ENCODE data around the gene XXYLT1.
A peak's percentile ranks its signal among the peaks of the same experiment; 100 is the strongest.

XXYLT1 gene

GRCh38 chr3:195266428-195266827, 4.5 kb downstream of the XXYLT1 start:
- no peak for DNase-seq (ENCODE audit: low read depth, low spot score)

DNA sequence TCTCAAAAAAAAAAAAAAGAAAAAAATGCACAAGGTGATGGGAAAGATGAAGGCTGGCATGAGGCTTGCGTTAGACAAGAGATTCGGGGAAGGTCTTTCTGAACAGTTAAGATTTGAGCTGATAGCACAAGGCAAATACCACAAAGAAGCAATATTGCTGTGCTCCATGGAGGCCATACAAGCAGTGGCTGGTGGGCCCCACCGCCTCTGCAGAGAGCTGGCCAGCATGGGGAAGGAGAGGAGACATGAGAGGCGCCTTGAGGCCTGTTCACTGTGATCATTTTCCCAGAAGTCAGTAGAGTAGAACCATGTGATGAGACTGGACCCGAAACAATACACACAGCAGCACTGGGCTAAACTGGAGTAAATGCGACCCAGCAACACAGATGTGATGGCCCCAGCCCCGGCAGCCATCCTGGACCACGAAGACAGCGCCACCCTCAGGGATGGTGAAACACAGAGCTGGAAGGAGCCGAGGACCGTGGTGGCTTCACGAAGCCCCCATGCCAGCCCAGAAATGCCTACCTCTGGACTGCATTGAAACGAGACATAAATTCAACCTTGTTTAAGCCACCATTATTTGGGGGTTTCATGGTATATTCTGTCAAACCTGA, 5.5 kb downstream of the XXYLT1 start:
- no peak for DNase-seq (ENCODE audit: low read depth, low spot score)

DNA sequence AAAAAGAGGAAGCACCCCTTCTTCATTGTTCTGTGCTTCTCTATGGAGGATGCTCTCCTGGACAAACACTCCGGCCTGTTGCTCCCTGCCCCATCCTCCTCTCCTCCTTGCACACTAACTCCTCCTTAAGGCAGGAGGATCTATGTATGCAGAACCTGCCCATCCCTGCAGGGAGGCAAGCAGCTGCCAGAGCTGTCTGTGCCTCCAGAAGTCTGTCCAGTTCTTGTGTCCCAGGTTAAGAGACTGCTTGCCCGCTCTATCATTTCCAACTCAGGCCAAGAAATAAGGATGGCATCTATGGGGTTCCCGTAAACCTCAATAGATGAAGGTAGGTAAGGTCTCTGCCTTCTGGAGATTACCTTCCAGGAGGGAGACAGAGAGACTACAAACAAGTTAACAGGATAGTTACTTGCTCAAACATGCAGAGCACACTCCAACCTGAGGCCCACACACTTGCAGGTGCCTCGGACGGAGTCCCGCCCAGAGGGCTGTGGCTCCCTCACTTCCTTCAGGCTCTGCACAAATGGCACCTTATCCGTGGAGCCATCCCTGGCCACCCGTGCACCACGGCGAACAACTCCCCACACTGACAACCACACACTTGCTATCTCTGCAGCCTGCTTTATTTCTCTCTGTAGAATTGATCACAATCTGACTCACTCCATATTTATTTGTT, 6.9 kb downstream of the XXYLT1 start:
- no peak for DNase-seq (ENCODE audit: low read depth, low spot score)

DNA sequence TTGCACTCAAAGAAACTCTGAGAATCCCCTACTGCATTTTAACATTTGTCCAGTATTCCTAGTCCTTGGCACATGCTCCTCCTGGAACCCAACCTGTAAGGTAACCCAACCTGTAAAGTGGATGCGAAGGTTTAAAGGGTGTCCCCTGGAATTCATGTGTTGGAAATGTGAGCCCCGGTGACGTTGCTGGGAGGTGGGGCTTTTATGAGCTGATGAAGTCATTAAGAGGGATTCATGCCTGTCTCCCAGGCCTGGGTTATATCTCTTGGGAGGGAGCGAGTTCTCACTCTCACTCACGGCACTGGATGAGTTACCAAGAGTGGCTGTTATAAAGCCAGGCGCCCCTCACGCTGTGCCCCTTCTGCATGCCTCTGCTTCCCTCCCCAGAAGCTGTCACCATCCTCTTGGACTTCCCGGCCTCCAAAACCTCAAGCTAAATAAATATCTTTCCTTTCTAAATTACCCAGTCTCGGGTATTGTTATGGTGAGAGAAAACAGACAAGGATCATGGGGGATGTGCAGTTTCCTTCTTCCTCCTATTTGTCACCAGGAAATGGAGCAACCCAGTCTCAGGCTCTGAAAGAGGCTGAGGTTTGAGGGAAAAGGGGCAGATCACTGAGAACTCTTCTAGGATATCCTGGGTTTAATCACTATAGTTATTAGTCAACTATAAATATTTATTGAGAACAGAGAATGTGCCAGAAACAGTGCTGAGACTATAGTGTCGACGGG, 7.6 kb downstream of the XXYLT1 start:
- no peak for DNase-seq (ENCODE audit: low read depth, low spot score)

DNA sequence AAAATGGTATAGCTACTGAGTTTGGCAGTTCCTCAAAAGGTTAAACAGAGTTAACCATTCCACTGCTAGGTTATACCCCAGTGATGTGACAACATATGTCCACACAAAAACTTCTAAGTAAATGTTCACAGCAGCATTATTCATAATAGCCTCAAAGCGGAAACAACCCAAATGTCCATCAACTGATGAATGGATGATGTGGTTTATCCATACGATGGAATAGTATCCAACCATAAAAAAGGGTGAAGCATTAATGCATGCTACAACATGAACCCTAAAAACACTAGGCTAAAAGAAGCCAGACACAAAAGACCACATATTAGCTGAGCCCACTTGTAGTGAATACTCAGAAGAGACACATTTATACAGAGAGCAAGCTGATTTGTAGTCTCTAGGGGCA, 9.0 kb downstream of the XXYLT1 start:
- no peak for DNase-seq (ENCODE audit: low read depth, low spot score)

- no peak for DNase-seq (ENCODE audit: low read depth, low spot score)
These were observed 10.6 kb downstream of the XXYLT1 start for GRCh38 chr3:195260280-195260905.

DNA sequence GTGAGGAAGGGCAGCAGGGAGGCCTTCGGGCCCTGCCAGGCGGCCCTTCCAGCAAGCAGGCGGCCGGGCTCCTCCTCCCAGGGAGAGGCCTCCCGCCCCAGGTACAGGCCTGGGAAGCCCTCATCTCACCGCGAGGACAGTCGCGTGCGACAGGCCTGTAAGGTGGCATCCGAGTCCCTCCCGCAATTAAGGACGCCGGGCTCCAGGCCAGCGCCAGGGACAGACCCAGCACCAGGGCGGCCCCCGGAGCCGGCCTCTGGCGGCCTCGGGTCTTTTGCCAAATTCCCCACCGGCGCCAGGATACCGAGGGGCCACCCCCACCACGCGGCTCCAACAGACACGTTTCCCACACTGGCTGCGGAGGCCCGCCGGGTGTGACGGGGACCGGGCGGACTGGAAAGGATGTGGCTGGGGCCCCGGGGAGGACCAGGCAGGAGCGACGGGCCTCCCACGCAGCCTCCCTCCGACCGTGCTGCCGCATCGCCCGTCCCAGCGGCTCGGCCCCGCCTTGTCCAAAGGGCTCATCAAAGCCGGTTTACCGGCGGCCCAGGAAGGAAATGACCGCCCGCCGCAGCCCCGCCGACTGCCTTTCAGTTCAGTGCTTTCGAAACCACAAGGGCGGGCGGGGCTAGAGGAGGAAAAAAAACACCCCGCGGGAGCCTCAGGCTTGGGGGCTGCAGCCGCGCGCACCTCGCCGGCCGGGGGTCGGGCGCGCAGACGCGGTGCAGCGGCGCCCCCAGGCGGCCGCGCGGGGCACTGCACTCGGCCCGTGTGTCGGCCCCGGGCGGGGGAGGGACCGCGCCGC, 11.3 kb downstream of the XXYLT1 start:
- DNase-seq (ENCODE audit: low read depth, low spot score) = peak; percentile 87

DNA sequence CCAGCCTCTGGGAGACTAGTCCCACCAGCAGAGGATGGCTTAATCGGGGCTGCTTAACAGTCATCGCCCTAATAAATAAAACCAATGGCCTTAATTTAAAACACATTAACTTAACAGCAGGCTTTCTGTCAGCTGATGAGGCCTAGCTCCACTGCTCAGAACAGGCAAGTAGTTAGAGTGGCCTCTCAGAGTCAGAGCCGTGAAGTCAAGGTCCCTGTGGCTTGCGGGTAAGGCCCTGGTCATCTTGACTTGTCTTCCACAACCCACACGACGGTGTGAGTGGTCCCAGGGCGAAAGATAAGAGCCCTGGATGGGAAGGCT, 11.8 kb downstream of the XXYLT1 start:
- no peak for DNase-seq (ENCODE audit: low read depth, low spot score)

DNA sequence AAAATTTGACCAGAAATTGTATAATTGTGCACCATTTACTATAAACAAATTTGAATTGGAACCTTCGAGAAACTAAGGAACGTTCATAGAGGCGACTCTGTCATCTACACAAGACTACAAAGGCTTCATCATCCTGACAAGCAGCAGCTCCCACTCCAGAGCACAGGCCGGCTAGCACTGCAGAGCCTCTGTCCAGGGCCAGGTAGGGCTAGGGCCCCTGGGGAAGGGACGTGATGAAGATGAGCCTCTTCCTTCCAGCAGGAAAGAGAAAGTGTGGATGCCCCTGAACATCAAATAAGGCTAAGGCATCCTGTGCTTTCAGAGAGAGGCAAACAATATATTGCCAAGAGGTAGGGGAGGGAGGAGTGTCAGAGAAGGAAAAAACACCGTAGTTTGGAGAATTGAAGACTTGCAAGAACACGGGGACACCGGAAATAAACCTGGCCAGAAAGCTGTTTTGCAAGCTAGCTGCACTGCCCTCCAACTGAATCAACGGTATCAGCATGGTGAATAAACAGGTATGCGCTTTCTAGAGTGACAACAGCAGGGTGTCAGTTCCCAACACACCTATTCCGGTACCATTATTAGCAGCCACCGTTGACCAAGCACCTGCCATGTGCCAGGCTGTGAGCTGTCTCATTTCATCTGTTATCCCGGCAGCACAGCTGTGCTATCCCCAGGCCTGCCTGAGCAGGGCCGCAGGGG, 12.4 kb downstream of the XXYLT1 start:
- DNase-seq (ENCODE audit: low read depth, low spot score) = no peak

DNA sequence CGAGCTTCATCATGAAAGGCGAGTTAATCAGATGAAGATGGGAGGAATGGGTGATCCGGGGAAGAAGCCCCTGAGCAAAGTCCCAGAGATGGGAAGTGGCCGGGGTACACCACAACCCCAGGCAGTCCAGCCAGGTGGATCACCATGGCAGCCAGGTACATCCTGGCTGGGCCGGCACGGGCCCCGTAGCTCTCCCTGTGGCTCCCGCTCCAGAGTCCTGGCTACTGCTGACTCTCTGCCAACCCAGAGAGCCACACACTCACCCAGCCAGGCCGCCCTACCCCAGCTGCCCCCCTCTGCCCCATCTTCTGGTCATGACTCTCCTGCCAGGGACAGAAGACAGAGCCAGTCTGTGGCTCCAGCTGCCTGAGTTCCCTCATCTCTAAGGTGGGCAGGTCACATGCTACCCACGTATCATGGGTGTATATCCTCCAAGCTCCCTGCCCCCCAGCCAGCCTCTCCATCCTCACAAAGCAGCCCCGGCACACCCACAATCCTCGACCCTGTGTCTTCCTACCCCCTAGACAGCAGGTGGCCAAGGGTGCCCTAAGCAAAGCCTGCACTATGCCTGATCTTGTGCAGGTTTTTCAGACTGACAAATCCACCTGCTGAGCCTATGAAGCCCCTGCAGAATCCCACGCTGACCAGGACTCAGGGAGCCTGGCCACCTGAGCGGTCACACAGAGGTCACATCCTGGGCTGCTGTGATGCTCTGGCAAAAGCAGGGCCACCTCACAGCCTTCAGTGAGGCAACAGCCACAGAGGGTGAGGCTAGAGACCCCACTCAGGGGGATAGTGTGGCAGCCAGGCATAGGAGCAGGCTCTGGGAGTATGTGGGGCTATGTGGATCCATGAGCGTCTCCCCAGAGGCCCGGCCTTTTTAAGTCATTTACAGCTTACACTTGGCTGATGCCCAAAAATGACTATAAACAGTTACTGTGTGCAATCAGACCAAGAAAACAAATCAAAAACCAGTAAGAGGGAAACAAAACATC, 13.2 kb downstream of the XXYLT1 start:
- no peak for DNase-seq (ENCODE audit: low read depth, low spot score)

DNA sequence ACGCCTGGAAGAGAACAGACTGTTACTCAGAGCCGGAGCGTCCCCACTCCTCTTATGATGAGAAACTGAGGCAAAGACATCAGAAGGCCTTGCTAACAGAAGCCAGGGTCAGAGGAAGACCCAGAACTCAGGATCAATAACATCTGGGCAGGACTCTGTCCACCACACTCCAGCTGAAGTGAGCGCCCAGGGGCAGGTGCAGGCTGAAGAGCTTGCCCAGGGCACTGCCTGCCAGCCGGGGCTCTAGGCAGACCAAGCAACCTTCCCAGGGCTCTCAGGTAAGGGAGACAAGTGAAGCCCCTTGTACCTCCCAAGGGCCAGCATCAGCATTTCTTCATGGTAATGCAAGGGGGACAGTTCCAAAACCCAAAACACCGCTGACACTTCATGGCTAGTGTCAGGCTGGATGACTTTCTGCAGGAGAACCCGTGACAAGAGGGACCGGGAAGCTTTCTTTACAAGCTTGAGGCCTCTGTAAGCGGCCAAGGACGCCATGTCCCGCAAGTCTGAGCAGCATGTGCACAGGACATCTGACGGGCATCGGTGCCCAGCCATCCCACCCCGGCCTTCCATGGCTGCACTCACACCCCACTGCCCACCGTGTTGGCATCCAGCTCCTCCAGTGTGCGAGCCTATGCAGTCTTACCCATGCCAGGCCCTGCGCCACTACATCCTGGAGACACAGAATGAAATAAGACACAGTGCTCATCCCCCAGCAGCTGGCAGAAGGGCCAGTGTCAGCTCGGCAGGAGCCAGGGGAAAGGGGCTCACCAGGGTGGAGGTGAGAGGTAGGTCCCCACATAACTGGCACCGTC, 14.1 kb downstream of the XXYLT1 start:
- DNase-seq (ENCODE audit: low read depth, low spot score) = no peak

DNA sequence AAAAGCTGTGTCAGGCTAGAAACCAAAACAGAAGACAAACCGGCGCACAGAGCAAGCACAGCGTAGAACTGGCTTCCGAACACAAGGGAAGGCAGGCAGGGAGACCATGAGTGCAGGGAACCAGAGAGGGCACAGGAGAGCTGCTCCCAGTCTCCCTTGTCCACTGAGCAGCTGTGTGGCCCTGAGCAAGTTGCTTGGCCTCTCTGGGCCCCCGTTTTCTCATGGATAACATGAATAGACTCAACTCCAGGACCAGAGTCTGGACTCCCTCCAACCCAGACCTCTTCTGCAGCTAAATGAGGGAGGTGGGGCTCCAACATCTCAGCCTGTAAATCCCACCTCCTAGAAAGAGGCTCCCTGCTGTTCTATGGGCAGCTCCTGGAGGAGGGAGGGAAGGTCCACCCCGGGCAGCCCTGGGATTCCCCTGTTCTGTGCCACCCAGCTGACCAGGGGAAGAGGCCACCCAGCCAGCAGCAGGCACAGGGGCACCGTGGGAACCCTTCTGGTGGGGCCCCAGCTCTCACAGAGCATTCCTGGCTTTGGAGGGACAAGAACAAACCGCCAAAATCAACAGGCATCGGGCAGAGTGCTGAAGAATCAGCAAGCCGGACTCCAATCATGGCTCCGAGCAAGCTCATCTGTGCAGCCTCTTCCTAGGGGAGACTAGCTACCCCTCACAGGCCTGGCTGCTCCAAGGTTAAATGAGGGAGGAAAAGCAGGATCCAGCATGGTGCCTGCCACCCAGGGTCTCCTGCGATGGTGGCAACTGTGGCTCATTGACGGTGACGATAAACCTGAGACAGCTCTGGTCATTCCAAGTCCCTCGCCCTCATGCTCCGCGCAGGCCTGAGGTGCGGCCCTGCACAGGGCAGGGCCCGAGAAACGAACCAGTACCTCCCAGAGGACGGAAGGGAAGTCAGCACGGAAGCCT, 15.1 kb downstream of the XXYLT1 start:
- no peak for DNase-seq (ENCODE audit: low read depth, low spot score)

- no peak for DNase-seq (ENCODE audit: low read depth, low spot score)
These were observed 15.8 kb downstream of the XXYLT1 start for GRCh38 chr3:195255176-195255500.

- no peak for DNase-seq (ENCODE audit: low read depth, low spot score)
These were observed 16.3 kb downstream of the XXYLT1 start for GRCh38 chr3:195254454-195255175.

DNA sequence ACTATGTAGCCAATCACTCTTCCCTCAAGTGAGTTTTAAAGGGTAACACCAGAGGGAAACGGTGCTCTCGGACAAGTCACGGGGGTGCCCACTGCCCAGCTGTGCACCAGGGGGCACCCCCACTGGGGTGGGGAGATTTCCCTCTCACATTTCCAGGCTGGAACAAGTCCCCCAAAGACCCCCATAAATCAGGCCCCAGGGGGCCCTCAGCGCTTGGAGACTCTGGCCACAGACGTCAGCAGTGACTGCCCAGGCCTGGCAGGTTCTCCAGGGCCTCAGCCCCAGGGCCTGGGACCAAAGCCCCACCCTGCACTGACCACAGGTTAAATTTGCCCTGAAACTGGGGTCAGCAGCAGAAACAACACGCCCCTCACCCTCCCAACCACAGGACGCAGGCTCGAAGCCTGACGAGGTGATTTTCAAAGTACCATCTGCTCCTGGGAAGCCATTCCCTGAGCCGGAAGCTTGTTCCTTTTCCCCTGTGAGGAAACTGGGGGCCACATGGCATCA, 17.0 kb downstream of the XXYLT1 start:
- no peak for DNase-seq (ENCODE audit: low read depth, low spot score)

- DNase-seq (ENCODE audit: low read depth, low spot score) = no peak
These were observed 19.5 kb downstream of the XXYLT1 start for GRCh38 chr3:195251336-195252065.

Measured in smooth muscle cell of the brain vasculature (primary cell).